Hepatocyte (in vitro differentiated cells): ENCODE data around the gene DUSP28. TPM values are rescaled to one million over a fixed set of nuclear protein-coding genes. Genes with fewer than 3 reads are reported as not detected.

ENCODE experiments used
- DNase-seq: peaks from one replicate; pipeline ENCODE4 v3.0.0-alpha.2; 2016; ENCODE audit warnings: low spot score
- H2AFZ ChIP-seq: fragments of 200-600 bp; sonication (generic); 2 replicates; pipeline ENCODE4 v1.6.0; 2016; ENCODE audit warnings: antibody characterized with exemption, mild to moderate bottlenecking
- H3K27ac ChIP-seq: fragments of 200-600 bp; sonication (generic); 2 replicates; pipeline ENCODE4 v1.5.1; 2016; ENCODE audit warnings: mild to moderate bottlenecking
- H3K27me3 ChIP-seq: fragments of 200-600 bp; sonication (generic); 2 replicates; pipeline ENCODE4 v1.6.1; 2016
- H3K36me3 ChIP-seq: fragments of 200-600 bp; sonication (generic); replicated peaks from 2 replicates; pipeline ENCODE4 v1.5.1; 2016; ENCODE audit warnings: low read depth; ENCODE audit not compliant: insufficient read depth
- H3K4me1 ChIP-seq: fragments of 200-600 bp; sonication (generic); 2 replicates; pipeline ENCODE4 v1.5.1; 2016; ENCODE audit warnings: mild to moderate bottlenecking, moderate library complexity; ENCODE audit not compliant: insufficient read depth
- H3K4me2 ChIP-seq: fragments of 200-600 bp; sonication (generic); 2 replicates; pipeline ENCODE4 v1.6.0; 2016
- H3K4me3 ChIP-seq: fragments of 200-600 bp; sonication (generic); 2 replicates; pipeline ENCODE4 v1.5.1; 2016; ENCODE audit warnings: mild to moderate bottlenecking
- H3K79me2 ChIP-seq: fragments of 200-600 bp; sonication (generic); 2 replicates; pipeline ENCODE4 v1.6.0; 2017; ENCODE audit warnings: mild to moderate bottlenecking
- H3K9me2 ChIP-seq: fragments of 200-600 bp; sonication (generic); replicated peaks from 2 replicates; pipeline ENCODE4 v1.6.0; 2017; ENCODE audit warnings: mild to moderate bottlenecking; ENCODE audit not compliant: insufficient read depth
- H3K9me3 ChIP-seq: fragments of 200-600 bp; sonication (generic); 2 replicates; pipeline ENCODE4 v1.5.1; 2016; ENCODE audit warnings: low read depth, mild to moderate bottlenecking
- H4K20me1 ChIP-seq: fragments of 200-600 bp; sonication (generic); 2 replicates; pipeline ENCODE4 v1.6.0; 2016; ENCODE audit warnings: mild to moderate bottlenecking; ENCODE audit not compliant: insufficient read depth, poor library complexity, severe bottlenecking
- CTCF ChIP-seq: fragments of 200-600 bp; sonication (generic); IDR thresholded peaks from 2 replicates; pipeline ENCODE4 v1.5.1; 2016; ENCODE audit warnings: antibody characterized with exemption, mild to moderate bottlenecking; ENCODE audit not compliant: poor library complexity
- EZH2 ChIP-seq: fragments of 200-600 bp; sonication (generic); IDR thresholded peaks from 2 replicates; pipeline ENCODE4 v1.6.1; 2016; ENCODE audit warnings: antibody characterized with exemption, mild to moderate bottlenecking, borderline replicate concordance
- EZH2phosphoT487 ChIP-seq: fragments of 200-600 bp; sonication (generic); IDR thresholded peaks from one replicate; pipeline ENCODE4 v1.6.1; 2018; ENCODE audit warnings: antibody characterized with exemption, mild to moderate bottlenecking, low read depth, moderate library complexity; ENCODE audit not compliant: unreplicated experiment, severe bottlenecking
- WGBS: methylation state at CpG from one replicate; pipeline ENCODE4 v1.1.6; 2016; ENCODE audit warnings: low lambda C conversion rate; ENCODE audit errors: missing lambda C conversion rate; 5-methylcytosine and 5-hydroxymethylcytosine counted together
- polyA plus RNA-seq: library from polyadenylated mRNA; unstranded; fragments of >200 nt; fragmentation: Nextera tagmentation; extraction: Ambion mirVana; gene quantifications from 2 replicates; pipeline ENCODE4 v1.2.1, GENCODE V29; 2016
- total RNA-seq: library from RNA; depleted of rRNA; stranded (reverse); fragments of >200 nt; gene quantifications from 2 replicates; pipeline ENCODE4 v1.2.3, GENCODE V29; 2014

Gene DUSP28
- total and polyA plus RNA-seq, 2 experiments from 2014 or later, result 4.6 to 6.8 TPM

GRCh38 chr2:240564561-240565332 lies 4.6 kb downstream of the DUSP28 start:
- Histone ChIP-seq H3K79me2 (peaks cover 34% of the 10 kb centered on the region), H3K27ac (peak overlapping the region; percentile 100), H3K4me1 (peaks cover 41% of the 10 kb centered on the region), H3K36me3 (no peaks in the 10 kb centered on the region), H4K20me1 (peaks cover 5% of the 10 kb centered on the region), H3K27me3 (no peaks in the 10 kb centered on the region), H3K4me3 (no peak overlapping the region), H3K9me2 (no peaks in the 10 kb centered on the region), H3K9me3 (no peaks in the 10 kb centered on the region), H3K4me2 (peak overlapping the region; percentile 98), H2AFZ (no peak overlapping the region)
- 84% methylated on average over 10 of the region's 10 CpGs for WGBS
- DNase-seq, result peak; percentile 49
- no peak for TF ChIP-seq EZH2phosphoT487
- no peak for TF ChIP-seq EZH2
- TF ChIP-seq CTCF, result peak; percentile 9

DNA sequence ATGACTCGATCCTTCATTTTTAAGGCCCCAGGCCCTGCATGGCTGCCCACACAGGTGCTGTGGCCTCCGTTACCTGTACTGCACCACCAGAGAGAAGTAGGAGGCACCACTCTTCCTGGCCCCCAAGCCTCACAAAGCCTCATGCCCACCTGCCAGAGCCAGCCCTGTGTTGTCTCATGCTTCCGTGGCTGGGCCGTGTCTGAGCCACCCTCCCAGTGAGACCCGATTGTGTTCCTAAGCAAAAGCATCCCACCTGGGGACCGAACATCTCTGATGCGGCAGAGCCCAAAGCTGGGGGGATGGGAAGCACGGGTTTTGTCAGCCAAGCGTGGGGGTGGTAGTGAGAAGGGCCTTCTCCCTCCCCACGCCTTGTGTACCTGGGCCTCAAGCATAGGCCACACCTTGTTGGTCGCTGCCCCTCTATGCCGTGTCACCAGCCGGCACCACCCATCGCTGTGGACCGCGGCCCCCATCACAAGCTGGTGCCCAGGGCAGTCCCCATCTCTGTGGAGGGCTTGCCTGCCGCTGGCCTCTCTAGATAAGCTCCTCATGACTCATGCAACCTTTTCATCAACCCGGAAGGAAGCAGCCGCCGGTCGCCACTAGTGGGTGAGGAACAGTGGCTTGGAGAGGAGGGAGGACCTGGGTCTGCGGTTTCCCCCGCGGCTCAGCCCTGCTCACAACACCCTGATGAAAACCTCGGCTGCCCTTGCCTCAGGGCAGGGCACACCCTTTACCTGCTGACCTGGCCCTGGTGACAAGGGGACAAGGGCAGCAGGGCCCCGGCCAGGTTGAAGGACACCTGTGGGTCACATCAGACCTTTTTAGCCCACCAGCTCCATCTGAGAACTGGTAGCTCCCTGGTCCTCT lies 5.4 kb downstream of the DUSP28 start:
- TF ChIP-seq CTCF, result no peak
- TF ChIP-seq EZH2phosphoT487, result no peak
- TF ChIP-seq EZH2, result no peak
- H3K27me3 ChIP-seq, result no peaks in the 10 kb centered on the region
- H3K9me3 ChIP-seq, result no peaks in the 10 kb centered on the region
- peaks cover 40% of the 10 kb centered on the region for H3K79me2 ChIP-seq
- H3K4me3 ChIP-seq, result no peak overlapping the region
- no peaks in the 10 kb centered on the region for H3K36me3 ChIP-seq
- H3K9me2 ChIP-seq, result no peaks in the 10 kb centered on the region
- peak; percentile 94 for DNase-seq
- 53% methylated on average over 25 of the region's 26 CpGs for WGBS
- H2AFZ ChIP-seq, result peak overlapping the region; percentile 78
- peak overlapping the region; percentile 98 for H3K4me2 ChIP-seq
- H3K4me1 ChIP-seq, result peaks cover 38% of the 10 kb centered on the region
- peak overlapping the region; percentile 100 for H3K27ac ChIP-seq
- peaks cover 9% of the 10 kb centered on the region for H4K20me1 ChIP-seq

DNA sequence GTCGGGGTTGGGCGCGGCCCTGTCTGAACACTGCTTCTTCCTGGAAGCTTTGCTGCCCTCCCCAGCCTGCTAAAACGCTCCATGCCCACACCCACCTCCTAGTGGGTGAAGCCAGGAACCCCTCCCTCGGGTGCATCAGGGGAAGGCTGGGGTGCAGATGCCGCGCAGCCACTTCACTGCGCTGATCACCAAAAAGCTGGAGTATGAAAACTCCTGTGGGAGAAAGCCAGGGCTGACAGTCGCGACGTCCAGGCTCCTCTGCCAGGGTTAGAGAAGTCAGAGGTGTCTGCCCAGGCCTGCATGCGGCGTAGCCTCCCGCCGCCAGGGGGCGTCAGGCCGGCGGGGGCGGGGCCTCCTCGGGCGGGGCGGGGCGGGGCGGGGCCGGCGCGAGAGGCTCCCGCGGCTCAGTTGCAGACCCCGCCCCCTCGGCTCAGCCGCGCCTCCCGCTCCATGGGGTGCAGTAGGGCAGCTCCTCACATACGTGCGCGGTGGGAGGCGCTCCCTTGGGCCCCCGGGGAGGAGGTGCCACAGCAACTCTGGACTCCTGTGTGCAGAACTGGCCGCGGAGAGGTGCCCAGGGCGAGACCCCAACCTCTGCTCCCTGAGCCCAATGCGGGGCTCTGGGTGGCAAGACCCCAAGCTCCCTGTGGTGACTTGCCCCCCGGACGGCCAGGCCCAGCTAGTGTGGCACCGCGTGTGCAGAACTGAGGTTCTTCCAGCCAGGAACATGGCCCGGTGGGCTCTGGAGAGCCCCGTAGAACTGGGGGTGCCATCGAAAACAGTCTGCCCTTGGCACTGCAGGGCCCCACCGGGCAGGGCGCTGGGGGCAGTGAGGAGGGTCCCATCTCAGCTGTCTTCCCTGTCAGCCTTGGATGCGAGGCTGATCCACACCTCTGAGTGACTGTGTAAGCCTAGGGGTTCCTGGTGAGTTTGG lies 6.3 kb downstream of the DUSP28 start:
- peak; percentile 95 for DNase-seq
- Histone ChIP-seq H4K20me1 (peaks cover 9% of the 10 kb centered on the region), H3K79me2 (peaks cover 47% of the 10 kb centered on the region), H3K4me3 (peak overlapping the region; percentile 29), H3K27ac (peak overlapping the region; percentile 100), H2AFZ (peak overlapping the region; percentile 78), H3K4me2 (peak overlapping the region; percentile 98), H3K9me3 (no peaks in the 10 kb centered on the region), H3K9me2 (no peaks in the 10 kb centered on the region), H3K36me3 (no peaks in the 10 kb centered on the region), H3K4me1 (peaks cover 37% of the 10 kb centered on the region), H3K27me3 (no peaks in the 10 kb centered on the region)
- 38% methylated on average over 29 of the region's 53 CpGs for WGBS
- TF ChIP-seq EZH2phosphoT487, result no peak
- TF ChIP-seq EZH2, result no peak
- peak; percentile 86 for TF ChIP-seq CTCF
